NCI-H146 (cell line): ENCODE measurements around the gene UTP20.

Experiments used
- DNase-seq: peaks from one replicate; lab custom pipeline; 2025; lab: John Stamatoyannopoulos, UW

The UTP20 gene

DNA sequence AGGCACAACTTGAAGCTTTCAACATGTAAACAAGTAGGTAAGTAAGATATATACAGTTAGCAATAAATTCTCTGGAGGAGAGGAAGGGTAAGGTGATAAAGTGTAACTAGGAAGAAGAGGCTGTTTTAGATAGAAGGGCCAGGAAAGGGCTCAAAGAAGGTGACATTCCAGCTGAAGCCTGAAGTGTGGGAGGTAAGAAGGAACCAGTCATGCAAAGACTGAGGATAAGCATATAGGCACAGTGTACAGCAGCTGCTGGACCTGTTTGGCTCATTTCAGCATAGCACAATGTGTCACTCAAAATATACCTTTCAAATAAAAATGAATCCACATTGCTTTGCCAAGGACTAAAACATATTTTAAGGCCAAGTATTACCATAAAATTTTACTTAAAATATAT lies 156.2 kb downstream of the UTP20 start:
- DNase-seq: no peak
